T-helper 2 cell (primary cell): ENCODE results near the gene EMILIN1.
"Not testable (repeated sequence)": the region's sequence is repeated elsewhere in the genome, so short reads cannot be mapped to it uniquely, and the experiment has no call there.

Experiments used
- DNase-seq, 5 experiments: peaks; one replicate each; pipeline versions ENCODE4 v3.0.0 to v3.0.0-alpha.2; 2012 to 2022

EMILIN1 gene

GRCh38 chr2:27054721-27055120 lies 23.7 kb upstream of the EMILIN1 start:
- no peak for DNase-seq

DNA sequence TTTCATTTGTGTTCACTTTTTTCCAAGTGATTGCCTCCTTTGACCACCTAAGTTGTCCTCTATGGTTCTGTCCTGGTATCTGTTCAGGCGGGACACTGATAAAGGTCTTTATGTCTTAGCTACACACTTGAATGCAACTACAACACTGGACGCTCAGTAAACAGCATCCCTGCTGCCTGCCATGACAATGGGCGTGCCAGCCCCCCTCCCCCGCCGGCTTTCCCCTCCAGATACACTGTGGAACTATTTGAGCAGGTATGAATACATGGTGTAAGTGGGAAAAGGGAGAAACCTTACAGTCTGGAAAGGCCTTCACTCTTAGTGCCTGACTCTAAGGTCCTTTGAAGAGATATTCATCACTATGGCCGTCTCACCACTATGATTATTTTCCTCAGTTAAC lies 21.2 kb upstream of the EMILIN1 start:
- no peak for DNase-seq

DNA sequence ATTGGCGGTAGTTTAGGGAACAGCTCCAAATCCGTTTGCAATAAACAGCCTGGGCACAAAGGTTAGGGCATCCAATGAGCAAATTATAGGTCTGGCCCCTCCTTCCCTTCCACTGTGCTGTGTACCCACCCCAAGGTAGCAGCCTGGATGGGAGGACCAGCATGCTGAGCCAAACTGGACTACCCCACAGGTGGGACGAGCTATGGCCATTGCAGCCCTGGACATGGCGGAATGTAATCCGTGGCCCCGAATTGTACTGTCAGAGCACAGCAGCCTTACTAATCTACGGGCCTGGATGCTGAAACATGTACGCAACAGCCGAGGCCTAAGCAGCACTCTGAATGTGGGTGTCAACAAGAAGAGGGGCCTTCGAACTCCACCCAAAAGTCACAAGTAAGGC lies 20.2 kb upstream of the EMILIN1 start:
- DNase-seq = no peak

DNA sequence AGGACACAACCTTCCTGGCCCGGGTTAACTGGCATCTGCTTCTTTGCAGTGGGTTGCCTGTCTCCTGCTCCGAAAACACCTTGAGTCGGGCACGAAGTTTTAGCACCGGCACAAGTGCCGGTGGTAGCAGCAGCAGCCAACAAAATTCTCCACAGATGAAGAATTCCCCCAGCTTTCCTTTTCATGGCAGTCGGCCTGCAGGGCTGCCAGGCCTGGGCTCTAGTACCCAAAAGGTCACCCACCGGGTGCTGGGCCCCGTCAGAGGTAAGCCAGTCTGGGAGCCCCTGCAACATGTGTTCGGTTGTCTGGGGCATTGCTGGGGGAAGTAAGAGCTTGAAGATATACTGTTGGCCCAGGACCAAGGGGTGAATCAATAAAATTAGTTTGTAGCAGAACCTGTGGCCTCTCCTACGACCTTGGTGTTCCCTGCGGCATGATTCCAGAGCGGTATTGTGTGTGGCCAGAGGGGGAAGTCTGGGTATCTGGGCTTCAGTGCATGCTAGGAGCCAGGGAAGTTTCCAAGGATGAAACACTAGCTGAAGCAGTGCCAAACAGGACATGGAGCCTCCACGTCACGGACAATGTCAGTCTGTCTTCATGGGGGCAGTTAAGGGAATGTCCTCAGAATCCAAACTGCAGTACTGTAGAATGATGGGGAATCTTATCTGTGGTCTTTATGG lies 19.1 kb upstream of the EMILIN1 start:
- no peak for DNase-seq

DNA sequence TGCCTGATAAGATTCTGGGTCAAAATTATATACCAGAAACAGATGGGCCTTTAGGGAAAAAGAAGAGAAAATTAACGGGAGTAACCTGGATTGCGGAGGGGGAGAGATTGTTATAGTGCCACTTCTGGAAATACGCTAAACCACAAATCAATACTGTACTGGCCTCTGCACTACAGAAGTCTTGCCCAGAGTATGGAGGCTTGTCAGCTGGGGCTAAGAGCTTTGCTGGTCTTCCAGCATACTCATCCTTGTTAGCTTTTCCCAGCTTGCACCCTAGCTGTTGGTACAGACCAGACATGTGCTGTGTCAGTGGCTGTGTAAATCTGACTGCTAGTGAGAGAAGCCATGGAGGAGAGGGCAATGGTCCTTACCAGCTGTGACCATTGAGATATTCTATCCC lies 18.1 kb upstream of the EMILIN1 start:
- DNase-seq = no peak

DNA sequence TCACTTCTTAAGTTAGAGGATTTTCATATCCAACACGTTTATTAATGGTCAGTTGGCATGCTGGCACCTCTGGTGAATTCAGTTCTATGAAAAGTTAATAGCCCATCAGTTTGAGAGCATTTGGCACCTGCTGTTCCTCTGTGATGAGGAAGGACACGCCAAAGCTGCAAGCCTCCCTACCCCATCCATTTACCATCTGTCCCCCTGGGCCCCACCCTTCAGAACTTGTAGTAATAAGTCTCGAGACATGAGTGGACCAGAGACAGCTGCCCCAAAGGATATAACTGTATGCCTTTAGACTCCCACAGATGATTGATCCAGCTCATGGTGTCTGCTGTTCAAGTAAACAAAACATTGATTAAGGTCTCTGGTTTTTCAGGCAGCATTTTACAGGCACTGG lies 13.3 kb upstream of the EMILIN1 start:
- DNase-seq = no peak

DNA sequence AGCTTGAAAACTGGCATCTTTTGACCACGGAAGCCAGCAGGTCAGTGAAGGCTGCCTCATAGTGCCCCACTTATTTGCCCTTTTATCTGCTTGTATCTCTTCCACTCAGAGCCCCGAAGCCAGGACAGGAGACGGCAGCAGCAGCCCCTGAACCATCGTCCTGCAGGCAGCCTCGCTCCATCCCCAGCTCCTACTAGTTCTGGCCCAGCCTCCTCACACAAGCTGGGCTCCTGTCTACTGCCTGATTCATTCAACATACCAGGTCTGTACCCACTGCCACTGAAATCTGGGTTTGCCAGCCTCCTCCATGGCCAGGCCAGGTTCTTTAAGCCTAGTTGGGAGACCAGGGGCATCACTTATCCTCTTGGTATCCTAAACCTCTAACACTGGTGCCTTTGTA lies 11.0 kb upstream of the EMILIN1 start:
- DNase-seq = no peak

- DNase-seq = no peak
Observed at GRCh38 chr2:27069436-27069835, 9.0 kb upstream of the EMILIN1 start.

DNA sequence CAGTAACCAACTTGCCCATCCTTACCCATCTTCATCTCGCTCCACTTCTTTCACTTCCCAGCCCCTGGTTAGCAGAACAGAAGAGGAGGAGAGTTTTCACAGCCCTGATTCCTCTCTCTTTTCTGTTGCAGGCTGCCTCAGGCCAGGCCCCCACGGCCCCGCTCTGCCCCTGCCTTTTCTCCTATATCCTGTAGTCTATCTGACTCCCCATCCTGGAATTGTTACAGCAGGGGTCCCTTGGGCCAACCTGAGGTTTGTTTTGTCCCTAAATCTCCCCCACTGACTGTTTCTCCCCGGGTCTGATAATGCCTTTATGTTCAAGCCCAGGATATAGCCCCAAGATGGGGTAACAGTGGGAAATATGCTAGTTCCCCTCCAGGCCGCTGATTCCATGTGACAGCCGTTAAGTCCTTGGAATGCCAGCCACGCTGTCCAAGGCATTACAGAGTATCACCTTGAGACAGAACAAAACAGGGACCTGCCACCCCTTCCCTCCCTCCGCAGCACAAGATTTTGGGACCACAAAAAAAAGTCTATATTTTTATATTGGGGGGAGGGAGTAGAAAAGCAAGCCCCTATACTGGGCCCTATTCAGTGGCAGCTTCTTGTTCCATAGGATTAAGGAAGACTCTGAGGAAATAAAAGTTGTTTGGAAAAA lies 8.3 kb upstream of the EMILIN1 start:
- DNase-seq = no peak

- DNase-seq = no peak
Observed at GRCh38 chr2:27070653-27071276, 7.7 kb upstream of the EMILIN1 start.

DNA sequence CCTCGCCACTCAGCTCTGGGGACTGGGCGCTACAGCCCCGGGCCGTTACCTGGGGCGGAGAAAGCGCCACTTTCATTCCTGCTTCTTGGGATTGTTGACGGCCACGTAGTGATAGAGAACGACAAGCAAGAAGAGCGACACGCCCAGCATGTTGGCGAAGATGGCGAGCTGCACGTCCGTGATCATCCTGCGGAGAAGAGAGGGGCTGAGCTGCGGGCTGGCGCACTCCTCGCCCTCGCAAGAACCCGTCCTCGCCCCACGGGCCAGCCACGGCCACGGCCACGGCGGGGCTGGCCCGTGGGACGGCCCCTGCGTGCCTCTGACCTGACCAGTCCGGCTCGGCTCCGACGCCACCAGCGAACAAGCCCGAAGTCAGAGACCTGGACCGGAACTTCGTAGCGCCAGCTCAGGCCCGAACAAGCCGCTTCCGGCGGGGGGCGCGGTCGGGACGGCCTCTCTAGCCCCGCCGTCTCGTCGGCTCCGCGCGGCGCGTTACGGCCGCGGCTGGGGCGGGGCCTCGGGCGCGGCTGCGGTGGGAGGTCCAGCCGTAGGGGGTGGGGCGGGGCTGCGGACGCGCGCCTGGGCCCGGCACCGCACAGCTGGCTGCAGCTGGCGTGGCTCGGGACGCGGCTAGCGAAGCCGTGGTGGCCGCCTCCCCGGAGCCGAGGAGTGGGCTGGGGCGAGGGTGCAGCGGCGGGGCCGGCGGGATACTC lies 7.0 kb upstream of the EMILIN1 start, which contains the start of gene OST4:
TSS of gene OST4 (minus strand) at position 378 of the 713 bp plus-strand sequence.
- peak; percentile 75 to 95 (median 85) for DNase-seq

DNA sequence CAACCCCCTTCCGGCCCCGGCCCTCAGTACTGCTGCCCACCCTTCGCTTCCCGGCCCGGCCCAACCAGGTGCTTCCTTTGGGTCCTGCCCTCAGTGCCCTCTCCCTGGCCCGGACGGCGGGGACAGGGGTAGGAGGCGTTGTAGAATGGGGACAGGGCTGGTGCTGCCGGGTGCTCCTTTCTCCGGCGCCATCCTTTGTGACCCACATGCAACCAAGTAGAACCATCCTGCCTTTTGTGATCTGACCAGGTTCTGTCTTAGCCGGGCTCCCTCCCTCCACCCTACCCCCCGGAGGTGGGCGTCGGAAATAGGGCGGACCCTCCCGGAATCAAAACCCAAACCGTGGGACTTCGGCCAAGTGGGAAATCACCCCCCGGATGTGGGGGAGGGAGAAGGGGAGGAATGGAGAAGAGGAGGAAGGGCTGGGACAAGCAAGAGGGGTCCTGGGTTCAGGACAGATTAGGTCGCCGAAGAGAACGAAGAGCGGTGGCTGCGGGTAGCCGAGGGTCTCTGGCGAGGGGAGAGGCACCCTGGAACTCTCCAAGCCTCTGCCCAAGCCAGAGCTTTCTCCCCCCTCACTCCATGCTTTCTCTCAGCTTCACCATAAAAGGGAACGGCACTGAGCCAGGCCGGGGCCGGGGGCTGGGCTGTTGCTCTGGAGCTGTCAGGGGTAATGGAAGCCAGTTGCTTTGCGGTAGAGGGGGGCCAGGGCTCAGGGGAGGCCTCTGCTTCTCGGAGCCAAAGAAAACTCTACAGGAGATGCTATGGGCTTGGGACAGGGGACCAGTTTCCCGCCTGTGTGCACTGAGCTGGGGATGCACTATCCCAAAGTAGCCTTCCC lies 6.2 kb upstream of the EMILIN1 start:
- DNase-seq = peak in 2 of 5 experiments; percentile 18 to 40

DNA sequence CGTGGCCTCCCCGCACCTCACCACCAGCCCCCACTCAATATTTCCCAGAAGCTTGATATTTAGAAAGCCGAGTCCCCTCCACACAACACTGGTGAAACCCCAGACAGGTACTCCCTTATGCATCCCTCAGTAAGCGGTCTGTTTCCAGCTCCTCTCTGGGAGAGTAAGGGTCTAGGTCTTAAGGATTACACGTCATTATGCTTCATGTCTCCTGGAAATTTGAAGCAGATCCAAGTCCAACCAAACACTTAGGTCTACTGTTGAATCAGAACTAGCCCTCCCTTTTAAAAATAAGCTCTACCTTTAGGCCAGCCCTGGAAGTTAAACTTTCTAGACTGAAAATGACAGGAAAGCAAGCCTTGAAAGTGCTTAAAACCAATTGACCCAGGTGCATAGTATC lies 5.5 kb upstream of the EMILIN1 start:
- DNase-seq = no peak

DNA sequence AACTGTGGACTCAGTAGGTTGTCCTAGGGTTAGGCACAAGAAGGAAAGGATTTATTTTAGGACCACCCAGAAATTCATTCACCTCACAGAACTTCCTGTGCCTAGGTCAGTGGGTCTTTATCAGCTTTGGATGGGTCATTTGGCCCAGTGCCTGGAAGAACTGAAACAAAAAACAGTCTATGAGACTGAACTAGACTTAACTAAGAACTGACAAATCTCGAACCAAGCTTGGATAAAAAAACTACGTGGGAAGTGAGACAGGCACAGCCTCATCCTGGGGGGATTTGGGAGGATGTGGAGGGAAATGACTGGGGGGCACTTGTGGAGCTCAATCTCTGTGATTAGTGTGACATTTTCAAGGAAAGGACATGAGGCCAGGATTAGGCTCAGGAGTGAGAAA lies 4.6 kb upstream of the EMILIN1 start:
- no peak for DNase-seq

DNA sequence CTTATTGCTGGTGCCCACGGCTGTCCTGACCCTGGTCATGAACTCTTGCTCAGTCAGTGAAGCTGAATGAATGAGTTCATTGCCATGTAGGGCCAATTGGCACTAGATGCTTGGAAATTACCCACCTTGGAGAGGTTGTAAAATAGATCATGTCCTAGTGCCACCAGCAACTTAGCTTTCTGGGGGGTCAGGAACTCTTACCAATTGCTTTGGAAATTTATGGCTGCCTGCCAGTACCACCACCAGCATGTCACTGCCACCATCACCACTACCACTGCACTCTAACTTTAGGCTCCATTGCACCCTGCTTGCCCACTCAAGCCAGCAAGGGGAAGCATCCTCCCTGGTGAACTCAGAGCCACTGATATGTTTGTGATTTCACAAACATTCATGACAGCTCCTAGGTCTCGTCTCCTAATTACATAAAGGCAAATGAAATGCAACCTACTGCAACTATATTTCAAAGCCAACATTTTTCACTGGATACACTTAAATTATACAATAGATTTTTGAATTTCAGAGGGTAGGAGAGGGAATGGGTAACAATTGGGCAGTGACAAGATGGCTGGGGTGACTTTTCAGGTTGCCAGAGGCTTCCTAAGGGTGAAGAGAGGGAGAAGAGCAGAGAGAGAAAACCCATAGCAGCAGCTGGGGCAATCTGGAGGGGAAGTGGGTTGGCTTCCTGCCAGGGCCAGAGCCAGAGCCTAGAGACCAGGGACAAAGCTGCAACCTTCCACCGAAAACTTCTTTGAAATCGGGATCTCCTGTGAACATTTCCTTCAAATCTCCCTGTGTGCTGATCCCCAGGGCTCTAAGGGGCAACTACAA lies 3.5 kb upstream of the EMILIN1 start:
- DNase-seq = peak in 3 of 5 experiments; percentile 41 to 76 (median 44)

DNA sequence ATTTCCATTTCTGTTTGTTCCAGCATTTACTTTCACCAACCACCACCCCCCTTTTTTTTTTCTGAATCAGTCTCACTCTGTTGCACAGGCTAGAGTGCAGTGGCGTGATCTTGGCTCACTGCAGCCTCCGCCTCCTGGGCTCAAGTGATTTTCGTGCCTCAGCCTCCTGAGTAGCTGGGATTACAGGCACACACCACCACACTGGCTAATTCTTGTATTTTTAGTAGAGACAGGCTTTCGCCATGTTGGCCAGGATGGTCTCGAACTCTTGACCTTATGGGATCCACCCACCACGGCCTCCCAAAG lies 2.9 kb upstream of the EMILIN1 start:
- DNase-seq = not testable (repeated sequence)

DNA sequence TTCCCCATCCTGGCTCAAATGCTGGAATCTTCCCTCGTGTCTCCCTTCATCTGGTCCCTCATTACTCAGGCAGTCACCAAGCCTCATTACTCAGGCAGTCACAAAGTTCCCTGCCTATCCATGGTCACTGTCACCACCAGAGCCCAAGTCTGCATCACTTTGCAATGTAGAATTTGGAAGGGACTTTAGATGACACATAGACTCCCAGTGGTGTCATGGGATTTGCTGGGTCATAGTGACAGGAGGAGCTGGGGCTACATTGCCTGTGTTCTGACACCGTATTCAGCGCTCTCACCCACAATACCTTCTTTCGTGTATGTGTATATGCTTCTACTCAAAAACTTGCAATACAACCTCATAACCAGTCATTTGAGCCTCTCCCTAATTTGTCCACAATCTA lies 2.1 kb upstream of the EMILIN1 start:
- no peak for DNase-seq

DNA sequence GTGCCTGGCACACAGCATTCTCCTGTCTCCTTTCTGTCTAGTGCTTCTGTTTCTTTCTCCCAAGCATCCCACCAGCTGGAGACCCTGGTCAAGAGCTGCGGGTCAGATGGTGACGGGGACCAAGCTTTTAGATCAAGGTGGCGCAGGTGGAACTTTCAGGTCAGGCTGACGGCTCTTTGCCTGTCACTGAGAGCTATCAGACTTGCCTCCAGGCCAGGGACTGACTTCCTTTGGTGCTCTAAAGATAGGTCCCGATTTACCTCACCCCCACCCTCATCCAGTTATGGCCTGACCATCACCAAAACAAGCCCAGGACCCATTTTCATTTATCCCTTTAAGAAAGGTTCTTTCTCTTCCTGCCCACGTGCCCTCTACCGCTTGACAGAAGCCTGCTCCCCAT lies 1.2 kb upstream of the EMILIN1 start:
- no peak for DNase-seq

DNA sequence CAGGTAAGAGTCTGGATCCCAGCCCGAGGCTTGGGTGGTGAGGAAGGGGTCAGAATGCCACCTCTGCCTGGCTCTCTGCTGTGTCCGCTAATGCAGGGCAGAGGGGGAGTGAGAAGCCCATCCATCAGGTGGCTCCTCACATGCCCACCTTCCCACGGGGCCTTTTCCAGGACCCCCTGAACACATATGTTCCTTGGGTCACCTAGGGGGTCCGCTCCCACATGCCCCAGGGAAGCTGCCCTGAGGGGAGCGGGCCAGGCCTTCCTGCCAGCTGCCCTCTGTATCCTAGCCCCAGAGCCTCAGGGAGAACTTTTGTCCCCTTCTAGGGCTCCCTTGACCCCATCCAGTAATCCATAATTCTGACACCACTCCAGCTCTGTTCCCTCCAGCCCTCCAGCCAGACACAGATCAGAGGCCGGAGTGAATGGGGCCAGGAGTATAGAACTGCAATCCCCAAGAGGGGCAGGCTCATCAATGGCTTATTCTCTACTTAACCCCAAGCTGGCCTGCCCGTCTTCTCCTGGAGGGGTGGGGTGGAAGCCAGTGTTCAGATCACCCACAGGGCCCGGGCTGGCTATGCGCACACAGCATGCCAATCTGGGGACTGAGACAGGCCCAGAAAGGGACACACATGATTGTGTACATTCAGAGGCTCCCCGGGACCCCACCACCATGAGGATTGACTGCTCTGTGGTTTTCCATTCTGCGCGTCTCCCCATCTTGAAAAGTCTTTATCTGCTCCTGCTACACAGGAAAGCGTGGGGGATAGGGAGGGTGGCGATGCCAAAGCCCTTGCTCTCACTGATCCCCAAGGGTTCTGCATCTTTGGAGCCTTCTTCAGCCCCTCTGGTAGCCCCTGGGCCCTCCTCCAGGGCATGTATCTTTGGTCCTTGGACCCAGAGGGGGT lies 1.1 kb downstream of the EMILIN1 start:
- no peak for DNase-seq

DNA sequence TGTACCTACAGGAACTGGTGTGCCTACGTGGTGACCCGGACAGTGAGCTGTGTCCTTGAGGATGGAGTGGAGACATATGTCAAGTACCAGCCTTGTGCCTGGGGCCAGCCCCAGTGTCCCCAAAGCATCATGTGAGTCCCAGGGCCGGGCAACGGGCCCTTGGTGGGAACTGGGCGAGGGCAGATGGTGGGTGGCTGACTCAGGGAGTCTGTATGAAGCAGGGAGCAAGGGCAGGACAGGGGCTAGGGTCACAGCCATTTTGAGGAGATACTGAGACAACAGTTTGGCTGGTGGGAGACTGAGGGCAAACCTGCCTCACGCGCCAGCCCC lies 1.7 kb downstream of the EMILIN1 start:
- no peak for DNase-seq

- no peak for DNase-seq
Observed at GRCh38 chr2:27080603-27080936, 2.2 kb downstream of the EMILIN1 start.
